ENCODE results near the gene OSGIN1.

OSGIN1 gene

GRCh38 chr16:83952940-83953795 is at the start of gene OSGIN1:
OSGIN1 (plus strand) TSS chr16:83953240; CDS start chr16:83957672, 4,432 bp downstream.
- in situ Hi-C loops (cut with MboI; ENCODE audit: low sequenced_read_pairs, unreplicated experiment): loop anchor here (25.0 kb wide), 2 partner anchors 109 to 534 kb away; no protein-coding TSS in a partner anchor
- TF ChIP-seq CTCF (IDR thresholded peaks at IDR 0.05; ENCODE audit: borderline replicate concordance, control extremely low read depth, extremely low read depth, insufficient read depth, missing control alignments): no peak
- peak; percentile 91 for DNase-seq (ENCODE audit: low spot score)

GRCh38 chr16:83903751-83904150 is 49.3 kb upstream of the OSGIN1 start:
- in situ Hi-C loops (cut with MboI; ENCODE audit: low sequenced_read_pairs, unreplicated experiment): no loop called here

GRCh38 chr16:83906683-83907082 is 46.4 kb upstream of the OSGIN1 start:
- DNase-seq (ENCODE audit: low spot score): no peak
- no peak for TF ChIP-seq CTCF (IDR thresholded peaks at IDR 0.05; ENCODE audit: borderline replicate concordance, control extremely low read depth, extremely low read depth, insufficient read depth, missing control alignments)
- in situ Hi-C loops (cut with MboI; ENCODE audit: low sequenced_read_pairs, unreplicated experiment): no loop called here

More at GRCh38 chr16:83903751-83904150, 49.3 kb upstream of the OSGIN1 start:
- no peak for TF ChIP-seq CTCF (IDR thresholded peaks at IDR 0.05; ENCODE audit: borderline replicate concordance, control extremely low read depth, extremely low read depth, insufficient read depth, missing control alignments)
- no peak for DNase-seq (ENCODE audit: low spot score)

GRCh38 chr16:83907111-83907510 is 45.9 kb upstream of the OSGIN1 start:
- no peak for DNase-seq (ENCODE audit: low spot score)
- no peak for TF ChIP-seq CTCF (IDR thresholded peaks at IDR 0.05; ENCODE audit: borderline replicate concordance, control extremely low read depth, extremely low read depth, insufficient read depth, missing control alignments)
- in situ Hi-C loops (cut with MboI; ENCODE audit: low sequenced_read_pairs, unreplicated experiment): no loop called here

- DNase-seq (ENCODE audit: low spot score): no peak
- in situ Hi-C loops (cut with MboI; ENCODE audit: low sequenced_read_pairs, unreplicated experiment): no loop called here
Measured at GRCh38 chr16:83907631-83908250, 45.3 kb upstream of the OSGIN1 start.

More at GRCh38 chr16:83907631-83908250, 45.3 kb upstream of the OSGIN1 start:
- no peak for TF ChIP-seq CTCF (IDR thresholded peaks at IDR 0.05; ENCODE audit: borderline replicate concordance, control extremely low read depth, extremely low read depth, insufficient read depth, missing control alignments)

Measured in GM13976 (cell line).